Activated CD4-positive, alpha-beta T cell treated with anti-CD3 and anti-CD28 coated beads, Interleukin-10, Interleukin-2, amounts not matched to agents 100 ng/mL and 50 ng/mL, durations not matched to agents 16 hours and 8 hours (primary cell): ENCODE results near the gene PDGFD.

Source experiments
- DNase-seq: peaks from one replicate; pipeline ENCODE4 v3.0.0-alpha.2; 2020

PDGFD gene

GRCh38 chr11:103872748-103873147, 291.2 kb downstream of the PDGFD start:
- DNase-seq, result no peak

GRCh38 chr11:103871923-103872551, 291.9 kb downstream of the PDGFD start:
- DNase-seq, result no peak

GRCh38 chr11:103870821-103871309, 293.1 kb downstream of the PDGFD start:
- DNase-seq, result no peak

- no peak for DNase-seq
Observed at GRCh38 chr11:103867481-103867880, 296.5 kb downstream of the PDGFD start.

GRCh38 chr11:103863497-103863896, 300.4 kb downstream of the PDGFD start:
- no peak for DNase-seq

- no peak for DNase-seq
Observed at GRCh38 chr11:103862802-103863174, 301.2 kb downstream of the PDGFD start.

- no peak for DNase-seq
Observed at GRCh38 chr11:103862094-103862801, 301.7 kb downstream of the PDGFD start.
